HG02571 (cell line): Measurements from ENCODE around the gene DTNB.
"Not testable (repeated sequence)": the region's sequence is repeated elsewhere in the genome, so short reads cannot be mapped to it uniquely, and the experiment has no call there.

Experiments
- ATAC-seq: cut with Tn5 transposase; IDR thresholded peaks from one replicate; pipeline ENCODE4 v1.9.1; 2021; ENCODE audit warnings: mild to moderate bottlenecking, moderate library complexity; ENCODE audit not compliant: unreplicated experiment

The DTNB gene

DNA sequence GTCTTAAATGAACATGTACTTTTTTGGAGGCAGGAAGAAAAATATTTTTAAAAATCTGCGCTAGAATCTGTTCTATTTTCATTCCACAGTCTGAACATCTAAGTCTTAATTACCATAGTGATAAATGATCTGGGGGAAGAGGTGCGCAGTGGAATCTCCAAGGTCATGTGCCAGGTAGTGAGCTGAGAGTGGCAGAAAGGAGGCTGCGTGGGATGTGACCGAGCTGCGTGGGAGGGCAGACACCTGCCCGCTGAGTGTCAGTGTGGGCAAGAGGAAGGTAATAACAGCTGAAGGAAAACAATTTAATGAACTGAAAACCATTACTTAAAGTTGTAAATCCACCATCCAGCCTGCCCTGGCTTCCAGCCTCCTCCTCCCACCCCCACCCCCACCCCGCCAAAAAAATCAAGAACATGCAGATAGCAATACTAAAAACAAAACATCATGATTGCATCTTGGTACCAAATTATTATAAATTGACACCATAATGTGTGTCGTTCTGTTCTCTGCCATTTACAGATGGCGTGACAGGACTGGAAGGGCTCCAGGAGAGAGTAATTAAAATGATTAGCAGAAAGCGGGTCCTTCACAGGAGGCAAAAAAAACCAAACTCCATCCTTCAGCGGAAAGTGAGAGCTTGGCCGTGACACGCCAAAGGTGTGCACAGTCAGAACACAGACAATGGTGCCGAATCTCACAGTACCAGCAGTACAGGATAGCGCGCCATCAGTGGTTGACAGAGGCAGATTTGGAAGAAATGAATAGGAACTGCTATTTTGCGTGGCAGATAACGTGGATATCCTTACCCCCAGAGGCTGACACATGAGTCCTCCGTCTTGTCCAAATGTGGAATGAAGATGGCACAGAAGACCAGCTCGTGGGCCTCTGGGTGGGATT, 11.4 kb upstream of the DTNB start:
- ATAC-seq: no peak

- no peak for ATAC-seq
These were observed 8.7 kb upstream of the DTNB start for GRCh38 chr2:25682082-25682481.

DNA sequence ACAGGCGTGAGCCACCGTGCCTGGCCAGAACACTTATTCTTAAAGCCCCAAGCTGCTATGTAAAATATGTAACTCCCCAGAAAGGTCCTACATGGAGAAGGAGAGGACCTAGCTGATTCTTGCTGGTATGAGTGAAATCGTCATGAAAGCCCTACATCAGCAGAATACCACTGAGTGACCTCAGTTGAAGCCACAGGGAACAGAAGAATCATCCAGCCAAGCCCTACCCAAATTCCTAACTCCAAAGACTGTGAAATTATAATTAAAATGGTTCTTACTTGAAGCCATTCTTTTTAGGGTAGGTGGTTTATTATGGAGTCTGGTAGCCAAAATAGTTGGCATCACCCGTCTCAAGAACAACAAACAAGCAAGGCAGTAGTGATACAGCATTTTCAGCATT, 4.5 kb upstream of the DTNB start:
- ATAC-seq: no peak

DNA sequence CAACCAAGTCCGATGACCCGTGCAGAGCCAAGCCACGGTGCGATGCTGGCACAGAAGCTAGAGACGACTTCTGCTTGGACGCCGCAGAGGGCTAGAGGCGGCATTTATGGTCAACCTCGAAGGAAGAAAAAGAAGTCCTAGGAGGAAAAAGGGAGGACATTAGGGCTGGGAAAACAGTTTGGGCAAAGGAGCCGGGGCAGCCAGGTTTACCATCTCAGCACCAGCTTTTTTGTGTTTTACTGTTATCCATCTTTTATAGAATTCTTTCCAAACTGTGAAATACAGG, 643 bp upstream of the DTNB start:
- no peak for ATAC-seq

DNA sequence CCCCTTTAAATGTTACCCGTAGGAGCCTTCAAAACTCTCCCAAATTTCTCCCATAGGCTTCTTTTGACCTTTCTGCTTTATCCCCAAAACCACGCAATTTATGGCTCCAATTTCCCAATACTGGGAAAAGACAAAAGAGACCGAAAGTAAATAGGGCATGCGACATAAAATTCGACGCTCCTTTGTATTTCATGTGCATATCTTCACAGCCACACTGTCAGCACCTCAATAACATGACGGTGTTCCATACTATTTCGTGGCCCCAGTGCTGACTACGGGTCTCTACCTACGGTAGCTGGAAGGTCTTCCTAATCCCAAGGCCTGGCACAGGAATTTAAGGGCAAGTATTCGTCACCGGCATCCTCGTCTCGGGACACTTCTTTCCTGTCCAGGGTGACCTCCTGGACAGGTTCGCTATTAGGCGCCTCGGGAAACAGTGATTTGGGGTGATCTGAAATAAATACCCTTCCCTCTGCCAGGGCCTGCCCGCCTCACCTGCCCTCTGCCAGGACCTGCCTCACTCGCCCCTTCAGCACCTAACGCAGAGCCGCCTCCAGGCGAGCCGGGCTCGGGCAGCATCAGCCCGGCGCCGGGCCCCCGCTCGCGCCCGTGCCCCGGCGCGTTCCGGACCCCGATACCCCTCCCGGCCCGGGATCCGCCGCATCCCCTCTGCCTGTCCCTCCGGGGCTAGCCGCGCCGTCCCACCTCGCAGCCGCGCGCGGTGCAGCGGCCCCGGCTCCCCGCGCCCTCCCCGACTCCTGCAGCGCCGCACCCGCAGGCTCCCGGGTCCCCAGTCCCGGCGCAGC, 680 bp downstream of the DTNB start:
- ATAC-seq: peak; percentile 41

DNA sequence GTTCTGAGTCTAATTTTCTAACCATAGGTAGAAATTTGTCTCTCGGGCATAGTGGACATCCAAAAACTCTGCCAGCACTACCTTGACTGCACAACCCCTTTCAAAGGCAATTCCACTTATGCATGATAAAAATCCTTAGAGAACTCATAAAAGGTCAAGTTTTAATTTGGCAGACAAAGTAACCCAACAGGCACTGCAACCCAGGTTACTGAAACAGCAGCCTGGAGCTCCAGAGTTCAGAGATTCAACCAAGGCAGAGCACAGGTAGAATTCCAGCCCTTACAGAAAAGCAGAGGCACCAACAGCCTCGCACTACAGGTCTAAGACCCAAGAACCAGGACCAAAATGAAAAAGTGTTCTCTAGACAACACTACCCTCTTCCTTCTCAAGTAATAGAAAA, 1.8 kb downstream of the DTNB start:
- ATAC-seq: no peak

- ATAC-seq: no peak
These were observed 3.9 kb downstream of the DTNB start for GRCh38 chr2:25669520-25669919.

GRCh38 chr2:25666218-25666617, 7.2 kb downstream of the DTNB start:
- ATAC-seq: no peak

GRCh38 chr2:25665429-25665828, 7.9 kb downstream of the DTNB start:
- not testable (repeated sequence) for ATAC-seq

DNA sequence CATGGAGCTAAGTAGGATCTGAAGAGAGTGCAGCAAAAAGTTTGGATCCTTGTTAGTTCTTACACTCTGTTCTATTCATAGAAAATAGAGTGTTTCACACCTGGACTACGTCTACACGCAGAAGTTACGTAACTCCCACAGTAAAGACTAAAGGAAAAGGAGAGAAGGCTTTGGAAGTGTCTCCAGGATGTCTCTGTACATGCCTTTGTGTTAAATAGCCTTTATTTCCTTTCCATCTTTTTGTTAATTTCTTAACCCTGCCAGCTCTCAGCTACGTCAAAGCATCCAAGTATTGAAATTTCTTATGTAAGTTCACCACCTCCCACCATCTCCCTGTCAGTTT, 8.4 kb downstream of the DTNB start:
- no peak for ATAC-seq

DNA sequence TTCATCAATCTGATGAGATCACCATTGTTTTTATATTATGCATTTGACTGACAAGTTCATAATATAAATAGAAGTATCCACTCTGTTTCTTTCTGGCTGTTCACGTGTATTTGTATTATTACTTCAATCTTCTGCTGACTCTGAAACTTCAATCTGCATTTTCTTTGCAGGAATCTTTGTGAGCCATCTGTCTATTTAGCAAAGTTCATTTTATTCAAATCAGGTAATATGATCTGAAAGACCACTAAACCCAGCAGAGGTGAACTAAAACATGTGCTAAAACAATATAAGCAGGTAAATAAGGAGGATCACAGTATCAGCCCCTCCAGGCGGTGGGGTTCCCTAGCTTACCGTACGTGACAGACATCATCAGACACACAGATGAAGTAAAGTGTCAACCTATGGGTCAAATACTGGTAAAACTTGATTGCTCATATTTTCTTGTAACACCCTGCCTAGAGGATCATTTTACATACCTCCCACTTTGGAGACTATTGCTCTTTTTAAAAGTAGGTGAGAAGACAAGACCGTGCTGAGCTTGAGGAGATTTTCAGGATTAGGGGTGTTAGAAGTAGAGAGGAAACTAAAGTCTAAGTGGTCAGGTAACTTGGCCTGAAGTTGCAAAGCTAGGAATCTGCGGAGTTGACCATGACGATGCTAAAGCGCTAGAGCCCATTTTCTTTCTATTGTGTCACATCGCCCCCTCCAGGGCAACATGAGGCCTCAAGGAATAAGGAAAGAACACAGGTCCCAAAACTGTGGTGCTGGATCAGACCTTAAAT, 9.0 kb downstream of the DTNB start:
- no peak for ATAC-seq

GRCh38 chr2:25655316-25655715, 18.1 kb downstream of the DTNB start:
- ATAC-seq: no peak

- ATAC-seq: no peak
These were observed 18.6 kb downstream of the DTNB start for GRCh38 chr2:25654801-25655200.

GRCh38 chr2:25651782-25652455, 21.5 kb downstream of the DTNB start:
- no peak for ATAC-seq

DNA sequence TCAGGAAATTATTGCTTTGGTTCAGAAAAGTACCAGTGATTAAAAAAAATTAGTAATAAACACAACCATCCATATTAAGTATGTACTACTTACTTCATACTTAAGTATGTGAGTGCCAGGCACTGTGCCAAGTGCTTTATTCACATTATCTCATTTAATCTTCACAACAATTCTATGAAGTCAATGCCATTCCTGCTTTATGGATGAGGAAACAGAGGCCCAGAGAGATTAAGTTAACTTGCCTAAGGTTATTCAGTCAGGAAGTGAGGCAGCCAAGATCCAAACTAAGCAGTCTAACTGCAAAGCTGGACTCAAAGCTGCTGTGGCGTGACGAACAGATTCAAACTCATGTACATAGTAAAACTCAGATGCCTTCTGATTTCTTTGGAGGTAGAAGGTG, 22.3 kb downstream of the DTNB start:
- ATAC-seq: no peak

- no peak for ATAC-seq
These were observed 23.1 kb downstream of the DTNB start for GRCh38 chr2:25650256-25650655.

GRCh38 chr2:25649786-25650185, 23.6 kb downstream of the DTNB start:
- ATAC-seq: no peak

GRCh38 chr2:25642298-25642697, 31.1 kb downstream of the DTNB start:
- no peak for ATAC-seq

DNA sequence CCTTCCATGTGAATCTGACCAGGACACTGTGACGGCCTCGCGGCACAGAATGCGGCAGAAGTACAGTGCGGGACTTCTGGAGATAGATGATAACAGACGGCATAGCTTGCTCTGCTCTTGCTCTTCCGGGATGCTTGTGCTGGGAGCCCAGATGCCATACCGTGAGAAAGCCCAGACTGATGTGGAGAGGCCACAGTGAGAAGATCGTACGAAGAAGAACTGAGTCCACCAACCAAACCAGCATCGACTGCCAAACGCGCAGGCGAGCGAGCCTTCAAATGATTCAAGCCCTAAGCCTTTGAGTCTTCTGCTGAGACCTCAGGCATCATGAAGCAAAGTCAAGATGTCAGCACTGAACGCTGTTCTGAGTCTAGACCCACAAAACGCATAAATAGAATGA, 33.7 kb downstream of the DTNB start:
- ATAC-seq: no peak

- ATAC-seq: no peak
These were observed 34.2 kb downstream of the DTNB start for GRCh38 chr2:25639131-25639530.

DNA sequence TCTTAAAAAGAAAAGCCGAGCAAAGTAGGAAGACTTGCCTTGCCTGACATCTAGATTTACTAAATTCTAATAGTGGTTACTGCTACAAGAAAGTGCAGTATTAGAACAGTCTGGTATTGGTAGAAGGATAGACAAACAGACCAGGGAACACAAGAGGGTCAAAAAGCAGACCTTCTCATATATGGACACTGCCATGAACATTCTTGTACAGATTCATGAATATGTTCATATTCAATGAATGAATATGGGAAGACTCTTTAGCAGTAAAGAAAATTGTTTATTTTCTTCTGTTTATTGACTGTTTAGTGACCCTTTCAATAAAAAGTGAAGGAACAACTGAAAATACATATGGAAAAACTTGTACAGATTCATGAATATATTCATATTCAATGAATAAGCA, 37.6 kb downstream of the DTNB start:
- no peak for ATAC-seq
